ENCODE results near the gene HERC2. TPM values are rescaled to one million over a fixed set of nuclear protein-coding genes. Genes with fewer than 3 reads are reported as not detected.

Gene HERC2
- total and polyA plus RNA-seq, 2 of the 4 experiments (the other 2 are of a cell fraction), result 20.8 to 28.9 TPM

GRCh38 chr15:28190391-28191174 lies 131.4 kb downstream of the HERC2 start:
- Histone ChIP-seq H3K14ac (replicated peaks; ENCODE audit: low read depth, low read length) (no peak overlapping the region), H2BK120ac (ENCODE audit: low read depth, low read length) (no peak overlapping the region), H2AK5ac (ENCODE audit: low read depth, low read length) (no peak overlapping the region), H2BK20ac (ENCODE audit: low read depth, low read length) (no peak overlapping the region), H2BK5ac (ENCODE audit: low read depth, low read length, poor library complexity, severe bottlenecking) (no peak overlapping the region), H3K4me2 (ENCODE audit: low read depth, low read length) (no peak overlapping the region), H3K9ac (ENCODE audit: low read depth, low read length) (no peak overlapping the region), H4K20me1 (ENCODE audit: insufficient read depth, low read length) (no peaks in the 10 kb centered on the region), H3K9me1 (ENCODE audit: insufficient read depth, low read length) (peaks cover 2% of the 10 kb centered on the region; the same call in 1 of the 2 replicates), H4K91ac (ENCODE audit: insufficient read depth, low read depth, low read length) (no peak overlapping the region), H3K36me3 (ENCODE audit: control insufficient read depth, insufficient read depth, low read length) (peaks cover 23% of the 10 kb centered on the region), H3K56ac (ENCODE audit: extremely low read depth, insufficient read depth, low read length) (no peak overlapping the region), H3K23ac (ENCODE audit: low read depth, low read length) (no peak overlapping the region), H4K5ac (ENCODE audit: low read depth, low read length) (no peak overlapping the region), H3K27ac (ENCODE audit: insufficient read depth, low read length) (no peak overlapping the region), H2AK9ac (replicated peaks; ENCODE audit: low read depth, low read length, poor library complexity) (no peak overlapping the region), H2BK15ac (ENCODE audit: low read depth, low read length) (no peak overlapping the region), H3K18ac (ENCODE audit: low read depth, low read length) (no peak overlapping the region), H2AFZ (replicated peaks; ENCODE audit: low read length, poor library complexity) (no peak overlapping the region), H3K9me3 (ENCODE audit: control insufficient read depth, insufficient read depth, low read length) (no peaks in the 10 kb centered on the region), H3K27me3 (ENCODE audit: control insufficient read depth, insufficient read depth, low read length) (no peaks in the 10 kb centered on the region), H3K4ac (ENCODE audit: low read depth, low read length) (no peak overlapping the region), H4K8ac (ENCODE audit: low read depth in 2 of 2, low read length in 2 of 2) (no peak overlapping the region), H3K4me1 (ENCODE audit: control insufficient read depth, insufficient read depth, low read length) (peaks cover 2% of the 10 kb centered on the region), H3K4me3 (ENCODE audit: insufficient read depth, low read depth, low read length) (no peak overlapping the region), H3K79me1 (ENCODE audit: low read depth in 1 of 2, low read length in 2 of 2) (no peaks in the 10 kb centered on the region; a peak in 1 of 4 replicates)
- WGBS, 2 experiments (ENCODE audit: extremely low coverage in 2 of 2, insufficient read length in 1 of 2), result no CpG with 5 or more reads among the region's 7 CpGs
- DNase-seq, result no peak
- ChIA-PET CTCF (interaction anchor here (1.9 kb wide), 1 partner anchor 11 kb away, joined by 5 read pairs; no protein-coding TSS in a partner anchor), POLR2A (ENCODE audit: unreplicated experiment) (no interaction called here)
- no TSS peak for BruUV-seq (replicated peaks)
- in situ Hi-C loops (cut with MboI; ENCODE audit: low sequenced_read_pairs) (no loop called here), intact Hi-C loops (cut with micrococcal nuclease) (no loop called here), dilution Hi-C loops (cut with HindIII; ENCODE audit: low sequenced_read_pairs, unreplicated experiment) (no loop called here)
- no peak for TF ChIP-seq CHD1 (IDR thresholded peaks at IDR 0.05; ENCODE audit: low read depth, low read length)
- no peak for TF ChIP-seq CEBPB (IDR thresholded peaks at IDR 0.05; ENCODE audit: low read depth, low read length)
- no peak for TF ChIP-seq BHLHE40 (IDR thresholded peaks at IDR 0.05; ENCODE audit: low read depth, low read length)
- TF ChIP-seq MAZ (IDR thresholded peaks at IDR 0.05; ENCODE audit: borderline replicate concordance, low read depth, low read length), result no peak
- no peak for TF ChIP-seq RFX5 (IDR thresholded peaks at IDR 0.05; ENCODE audit: low read depth, low read length)
- no peak for TF ChIP-seq SMC3 (IDR thresholded peaks at IDR 0.05; ENCODE audit: low read depth, low read length)
- no peak for ATAC-seq (ENCODE audit: low read depth)
